Liver (tissue), 9 donors: ENCODE data around the gene CDH23. TPM values are rescaled to one million over a fixed set of nuclear protein-coding genes. Genes with fewer than 3 reads are reported as not detected.

Experiments
- DNase-seq: peaks from one replicate; pipeline ENCODE4 v3.0.0-alpha.2; 2017; ENCODE audit warnings: low spot score
- H3K27ac ChIP-seq, 2 donors: one replicate each; pipeline ENCODE4 v1.7.0; 2013; ENCODE audit warnings: inconsistent platforms in 2 of 2, low read length in 2 of 2, control low read depth in 1 of 2, low read depth in 1 of 2, mild to moderate bottlenecking in 1 of 2
- H3K27me3 ChIP-seq, 4 donors: one replicate each; pipeline versions ENCODE4 v1.6.1 to v1.7.0; 2013; ENCODE audit warnings: low read length in 3 of 4, inconsistent platforms in 1 of 4, mild to moderate bottlenecking in 1 of 4, moderate library complexity in 1 of 4; ENCODE audit not compliant: control insufficient read depth in 4 of 4, insufficient read depth in 4 of 4
- H3K36me3 ChIP-seq, 4 donors: one replicate each; pipeline versions ENCODE4 v1.6.1 to v1.7.0; 2013; ENCODE audit warnings: low read length in 3 of 4, mild to moderate bottlenecking in 3 of 4, low read depth in 1 of 4, moderate library complexity in 1 of 4; ENCODE audit not compliant: control insufficient read depth in 4 of 4, insufficient read depth in 3 of 4
- H3K4me1 ChIP-seq, 4 donors: one replicate each; pipeline versions ENCODE4 v1.6.1 to v1.7.0; 2013; ENCODE audit warnings: low read length in 3 of 4, mild to moderate bottlenecking in 3 of 4, moderate library complexity in 1 of 4; ENCODE audit not compliant: control insufficient read depth in 4 of 4, insufficient read depth in 4 of 4
- H3K4me3 ChIP-seq, 3 donors: one replicate each; pipeline versions ENCODE4 v1.6.1 to v1.7.0; 2013; ENCODE audit warnings: low read length in 3 of 3, control low read depth in 1 of 3, low read depth in 1 of 3, mild to moderate bottlenecking in 1 of 3
- H3K9ac ChIP-seq, 2 donors: one replicate each; pipeline ENCODE4 v1.7.0; 2013; ENCODE audit warnings: low read length in 2 of 2, mild to moderate bottlenecking in 2 of 2, moderate library complexity in 2 of 2, control low read depth in 1 of 2, low read depth in 1 of 2
- H3K9me3 ChIP-seq, 4 donors: one replicate each; pipeline versions ENCODE4 v1.6.1 to v1.7.0; 2013; ENCODE audit warnings: low read length in 3 of 4; ENCODE audit not compliant: control insufficient read depth in 4 of 4
- EGR1 ChIP-seq, 2 donors: IDR thresholded peaks; 2 replicates each; pipeline ENCODE4 v1.6.1; 2016 to 2018; ENCODE audit warnings: antibody characterized with exemption in 2 of 2, low read depth in 2 of 2
- FOXA1 ChIP-seq: IDR thresholded peaks from 2 replicates; pipeline ENCODE4 v1.6.1; 2016; ENCODE audit warnings: antibody characterized with exemption
- FOXA2 ChIP-seq: IDR thresholded peaks from 2 replicates; pipeline ENCODE4 v1.6.1; 2016; ENCODE audit warnings: antibody characterized with exemption
- GABPA ChIP-seq, 2 donors: IDR thresholded peaks in 1 of 2; conservative IDR thresholded peaks in 1 of 2; 2 replicates each; pipeline ENCODE4 v1.6.1; 2016; ENCODE audit warnings: antibody characterized with exemption in 2 of 2, mild to moderate bottlenecking in 1 of 2, moderate library complexity in 1 of 2
- HNF4A ChIP-seq, 2 donors: conservative IDR thresholded peaks; 2 replicates each; pipeline ENCODE4 v1.6.1; 2016; ENCODE audit warnings: antibody characterized with exemption in 2 of 2, mild to moderate bottlenecking in 2 of 2
- HNF4G ChIP-seq: IDR thresholded peaks from 2 replicates; pipeline ENCODE4 v1.6.1; 2016; ENCODE audit warnings: antibody characterized with exemption
- JUND ChIP-seq, 2 donors: IDR thresholded peaks; 2 replicates each; pipeline ENCODE4 v1.6.1; 2016; ENCODE audit warnings: antibody characterized with exemption in 2 of 2
- NR2F2 ChIP-seq: IDR thresholded peaks from 2 replicates; pipeline ENCODE4 v1.6.1; 2016; ENCODE audit warnings: antibody characterized with exemption
- RAD21 ChIP-seq, 2 donors: IDR thresholded peaks; 2 replicates each; pipeline ENCODE4 v1.6.1; 2016; ENCODE audit warnings: antibody characterized with exemption in 2 of 2, mild to moderate bottlenecking in 2 of 2
- RXRA ChIP-seq, 2 donors: IDR thresholded peaks; 2 replicates each; pipeline ENCODE4 v1.6.1; 2017 to 2018; ENCODE audit warnings: antibody characterized with exemption in 2 of 2, mild to moderate bottlenecking in 1 of 2
- SP1 ChIP-seq: IDR thresholded peaks from 2 replicates; pipeline ENCODE4 v1.6.1; 2018; ENCODE audit warnings: antibody characterized with exemption, mild to moderate bottlenecking
- TAF1 ChIP-seq: conservative IDR thresholded peaks from 2 replicates; pipeline ENCODE4 v1.6.1; 2016; ENCODE audit warnings: antibody characterized with exemption, mild to moderate bottlenecking
- YY1 ChIP-seq: IDR thresholded peaks from 2 replicates; pipeline ENCODE4 v1.6.1; 2016; ENCODE audit warnings: antibody characterized with exemption, mild to moderate bottlenecking
- WGBS: extraction: QIAGEN DNeasy Blood & Tissue Kit; methylation state at CpG from one replicate; pipeline ENCODE4 v1.1.7; 2013; 5-methylcytosine and 5-hydroxymethylcytosine counted together
- polyA plus RNA-seq, 2 donors: library from polyadenylated mRNA; stranded (reverse) in 1 of 2; unstranded in 1 of 2; fragments of 200-250 nt in 1 of 2; fragments of >200 nt in 1 of 2; fragmentation: Nextera tagmentation in 1 of 2; extraction: Ambion mirVana in 1 of 2; gene quantifications; one replicate each; pipeline versions ENCODE4 v1.2.1 to v1.2.3, GENCODE V29; 2013 to 2015
- total RNA-seq, 2 donors: library from RNA; depleted of rRNA; stranded (reverse); fragments of >200 nt; gene quantifications; one replicate each; pipeline ENCODE4 v1.2.3, GENCODE V29; 2014
- TF ChIP-seq, protein P1 (sequence below): IDR thresholded peaks from 2 replicates; pipeline ENCODE4 v1.6.1; 2016; ENCODE audit warnings: antibody characterized with exemption
- TF ChIP-seq, protein P2 (sequence below): IDR thresholded peaks from 2 replicates; pipeline ENCODE4 v1.6.1; 2016; ENCODE audit warnings: antibody characterized with exemption, mild to moderate bottlenecking
- TF ChIP-seq, protein P3 (sequence below): fragments of 150-350 bp; IDR thresholded peaks from 2 replicates; pipeline ENCODE4 v1.5.1; 2017; ENCODE audit warnings: improper control_type of control experiment, low read depth, low read length; ENCODE audit not compliant: missing input control
- TF ChIP-seq, protein P4 (sequence below): IDR thresholded peaks from 2 replicates; pipeline ENCODE4 v1.6.1; 2016; ENCODE audit warnings: antibody characterized with exemption
- TF ChIP-seq, protein P5 (sequence below): IDR thresholded peaks from 2 replicates; pipeline ENCODE4 v1.6.1; 2016; ENCODE audit warnings: antibody characterized with exemption
- donor health status: healthy.
- donor health status: healthy.
- donor health status: healthy.
- donor health status: healthy.
- donor health status: healthy.

Gene CDH23
- total and polyA plus RNA-seq, 4 donors, result 1.5 to 4.7 (median 3.4) TPM

DNA sequence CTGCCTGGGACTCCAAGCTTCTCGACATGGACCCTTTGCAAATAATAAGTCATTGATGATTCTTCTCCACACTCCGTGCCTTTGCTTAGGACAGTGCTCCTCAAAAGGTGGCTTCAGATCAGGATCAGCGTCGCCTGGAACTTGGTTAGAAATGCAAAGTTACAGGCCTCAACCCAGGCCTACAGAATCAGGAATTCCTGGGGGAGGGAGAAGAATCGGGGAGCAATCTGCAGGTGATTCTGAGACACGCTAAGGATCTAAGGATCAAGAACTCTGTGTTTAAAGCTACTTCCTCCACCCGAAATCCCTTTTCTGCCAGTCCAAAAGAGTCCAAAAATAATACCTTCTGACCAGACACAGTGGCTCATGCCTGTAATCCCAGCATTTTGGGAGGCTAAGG lies 244.7 kb downstream of the CDH23 start (continued):
- TF ChIP-seq, protein P1, sequence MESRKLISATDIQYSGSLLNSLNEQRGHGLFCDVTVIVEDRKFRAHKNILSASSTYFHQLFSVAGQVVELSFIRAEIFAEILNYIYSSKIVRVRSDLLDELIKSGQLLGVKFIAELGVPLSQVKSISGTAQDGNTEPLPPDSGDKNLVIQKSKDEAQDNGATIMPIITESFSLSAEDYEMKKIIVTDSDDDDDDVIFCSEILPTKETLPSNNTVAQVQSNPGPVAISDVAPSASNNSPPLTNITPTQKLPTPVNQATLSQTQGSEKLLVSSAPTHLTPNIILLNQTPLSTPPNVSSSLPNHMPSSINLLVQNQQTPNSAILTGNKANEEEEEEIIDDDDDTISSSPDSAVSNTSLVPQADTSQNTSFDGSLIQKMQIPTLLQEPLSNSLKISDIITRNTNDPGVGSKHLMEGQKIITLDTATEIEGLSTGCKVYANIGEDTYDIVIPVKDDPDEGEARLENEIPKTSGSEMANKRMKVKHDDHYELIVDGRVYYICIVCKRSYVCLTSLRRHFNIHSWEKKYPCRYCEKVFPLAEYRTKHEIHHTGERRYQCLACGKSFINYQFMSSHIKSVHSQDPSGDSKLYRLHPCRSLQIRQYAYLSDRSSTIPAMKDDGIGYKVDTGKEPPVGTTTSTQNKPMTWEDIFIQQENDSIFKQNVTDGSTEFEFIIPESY, result no peak
- no peak for TF ChIP-seq YY1

DNA sequence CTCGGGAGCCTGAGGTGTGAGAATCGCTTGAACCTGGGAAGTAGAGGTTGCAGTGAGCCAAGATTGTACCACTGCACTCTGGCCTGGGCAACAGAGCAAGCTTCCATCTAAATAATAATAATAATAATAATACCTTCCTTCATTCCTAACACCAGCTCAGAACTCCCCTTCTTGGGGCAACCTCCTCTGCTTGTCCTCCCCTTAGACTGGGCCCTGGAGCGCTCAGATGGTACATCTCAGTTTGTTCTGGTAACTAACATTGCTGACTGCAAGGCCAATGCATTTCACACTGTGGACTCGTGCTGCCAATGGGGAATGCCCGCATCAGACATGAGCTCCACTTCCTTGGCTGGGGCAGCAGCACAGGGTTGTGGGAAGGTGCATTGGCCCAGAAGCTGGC lies 245.3 kb downstream of the CDH23 start:
- no peaks in the 10 kb centered on the region for H3K9me3 ChIP-seq
- TF ChIP-seq FOXA2 (no peak), FOXA1 (no peak), SP1 (no peak), NR2F2 (no peak), GABPA (IDR thresholded peaks at IDR 0.05 in 1 of 2, conservative IDR thresholded peaks at IDR 0.05 in 1 of 2) (no peak), JUND (IDR thresholded peaks at IDR 0.05) (no peak), HNF4G (no peak), RXRA (IDR thresholded peaks at IDR 0.05) (no peak), EGR1 (IDR thresholded peaks at IDR 0.05; ENCODE audit: low read depth in 2 of 2) (no peak), TAF1 (no peak), RAD21 (IDR thresholded peaks at IDR 0.05) (no peak), YY1 (no peak), HNF4A (conservative IDR thresholded peaks at IDR 0.05) (no peak)
- TF ChIP-seq, protein P2, sequence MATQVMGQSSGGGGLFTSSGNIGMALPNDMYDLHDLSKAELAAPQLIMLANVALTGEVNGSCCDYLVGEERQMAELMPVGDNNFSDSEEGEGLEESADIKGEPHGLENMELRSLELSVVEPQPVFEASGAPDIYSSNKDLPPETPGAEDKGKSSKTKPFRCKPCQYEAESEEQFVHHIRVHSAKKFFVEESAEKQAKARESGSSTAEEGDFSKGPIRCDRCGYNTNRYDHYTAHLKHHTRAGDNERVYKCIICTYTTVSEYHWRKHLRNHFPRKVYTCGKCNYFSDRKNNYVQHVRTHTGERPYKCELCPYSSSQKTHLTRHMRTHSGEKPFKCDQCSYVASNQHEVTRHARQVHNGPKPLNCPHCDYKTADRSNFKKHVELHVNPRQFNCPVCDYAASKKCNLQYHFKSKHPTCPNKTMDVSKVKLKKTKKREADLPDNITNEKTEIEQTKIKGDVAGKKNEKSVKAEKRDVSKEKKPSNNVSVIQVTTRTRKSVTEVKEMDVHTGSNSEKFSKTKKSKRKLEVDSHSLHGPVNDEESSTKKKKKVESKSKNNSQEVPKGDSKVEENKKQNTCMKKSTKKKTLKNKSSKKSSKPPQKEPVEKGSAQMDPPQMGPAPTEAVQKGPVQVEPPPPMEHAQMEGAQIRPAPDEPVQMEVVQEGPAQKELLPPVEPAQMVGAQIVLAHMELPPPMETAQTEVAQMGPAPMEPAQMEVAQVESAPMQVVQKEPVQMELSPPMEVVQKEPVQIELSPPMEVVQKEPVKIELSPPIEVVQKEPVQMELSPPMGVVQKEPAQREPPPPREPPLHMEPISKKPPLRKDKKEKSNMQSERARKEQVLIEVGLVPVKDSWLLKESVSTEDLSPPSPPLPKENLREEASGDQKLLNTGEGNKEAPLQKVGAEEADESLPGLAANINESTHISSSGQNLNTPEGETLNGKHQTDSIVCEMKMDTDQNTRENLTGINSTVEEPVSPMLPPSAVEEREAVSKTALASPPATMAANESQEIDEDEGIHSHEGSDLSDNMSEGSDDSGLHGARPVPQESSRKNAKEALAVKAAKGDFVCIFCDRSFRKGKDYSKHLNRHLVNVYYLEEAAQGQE, result no peak
- TF ChIP-seq, protein P3, sequence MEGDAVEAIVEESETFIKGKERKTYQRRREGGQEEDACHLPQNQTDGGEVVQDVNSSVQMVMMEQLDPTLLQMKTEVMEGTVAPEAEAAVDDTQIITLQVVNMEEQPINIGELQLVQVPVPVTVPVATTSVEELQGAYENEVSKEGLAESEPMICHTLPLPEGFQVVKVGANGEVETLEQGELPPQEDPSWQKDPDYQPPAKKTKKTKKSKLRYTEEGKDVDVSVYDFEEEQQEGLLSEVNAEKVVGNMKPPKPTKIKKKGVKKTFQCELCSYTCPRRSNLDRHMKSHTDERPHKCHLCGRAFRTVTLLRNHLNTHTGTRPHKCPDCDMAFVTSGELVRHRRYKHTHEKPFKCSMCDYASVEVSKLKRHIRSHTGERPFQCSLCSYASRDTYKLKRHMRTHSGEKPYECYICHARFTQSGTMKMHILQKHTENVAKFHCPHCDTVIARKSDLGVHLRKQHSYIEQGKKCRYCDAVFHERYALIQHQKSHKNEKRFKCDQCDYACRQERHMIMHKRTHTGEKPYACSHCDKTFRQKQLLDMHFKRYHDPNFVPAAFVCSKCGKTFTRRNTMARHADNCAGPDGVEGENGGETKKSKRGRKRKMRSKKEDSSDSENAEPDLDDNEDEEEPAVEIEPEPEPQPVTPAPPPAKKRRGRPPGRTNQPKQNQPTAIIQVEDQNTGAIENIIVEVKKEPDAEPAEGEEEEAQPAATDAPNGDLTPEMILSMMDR, result no peak
- TF ChIP-seq, protein P1, result no peak
- TF ChIP-seq, protein P4, sequence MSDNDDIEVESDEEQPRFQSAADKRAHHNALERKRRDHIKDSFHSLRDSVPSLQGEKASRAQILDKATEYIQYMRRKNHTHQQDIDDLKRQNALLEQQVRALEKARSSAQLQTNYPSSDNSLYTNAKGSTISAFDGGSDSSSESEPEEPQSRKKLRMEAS, result no peak
- TF ChIP-seq, protein P5, sequence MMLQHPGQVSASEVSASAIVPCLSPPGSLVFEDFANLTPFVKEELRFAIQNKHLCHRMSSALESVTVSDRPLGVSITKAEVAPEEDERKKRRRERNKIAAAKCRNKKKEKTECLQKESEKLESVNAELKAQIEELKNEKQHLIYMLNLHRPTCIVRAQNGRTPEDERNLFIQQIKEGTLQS, result no peak

More for the DNA sequence above, 245.3 kb downstream of the CDH23 start:
- Histone ChIP-seq H3K9ac (no peak overlapping the region), H3K36me3 (no peaks in the 10 kb centered on the region), H3K4me1 (peaks cover 14 to 46% (median 40%) of the 10 kb centered on the region in 4 donors), H3K27ac (no peak overlapping the region), H3K27me3 (no peaks in the 10 kb centered on the region), H3K4me3 (no peak overlapping the region)
- 84% methylated on average over 5 of the region's 5 CpGs for WGBS
- no peak for DNase-seq
